ENCODE data around the gene MRTFB. TPM values are rescaled to one million over a fixed set of nuclear protein-coding genes. Genes with fewer than 3 reads are reported as not detected.

Gene MRTFB
- total and polyA plus RNA-seq, 2 of the 13 experiments (the other 11 are each of a cell fraction or from before 2014, with no cell fraction given) = 11.4 to 14.0 TPM

GRCh38 chr16:14089283-14089823, 18.2 kb downstream of the MRTFB start (continued):
- TF ChIP-seq MLXIP (CRISPR knock-in tag; IDR thresholded peaks at IDR 0.05; ENCODE audit: borderline replicate concordance) (peak; percentile 9; the same call in 1 of the 2 replicates), ZNF180 (CRISPR knock-in tag; IDR thresholded peaks at IDR 0.05; ENCODE audit: borderline replicate concordance, low read depth) (no peak), NFATC3 (CRISPR knock-in tag; IDR thresholded peaks at IDR 0.05) (no peak), HDAC1 (CRISPR knock-in tag; IDR thresholded peaks at IDR 0.05) (no peak), MNT (IDR thresholded peaks at IDR 0.05) (no peak), ZC3H13 (CRISPR knock-in tag; IDR thresholded peaks at IDR 0.05) (no peak), ZNF510 (CRISPR knock-in tag; IDR thresholded peaks at IDR 0.05; ENCODE audit: low read depth) (0 out of 2 replicates have a peak, but pooled peaks have one; percentile 45)

GRCh38 chr16:14092561-14092960, 21.4 kb downstream of the MRTFB start:
- H3K9me3 ChIP-seq (ENCODE audit: low read length) = no peaks in the 10 kb centered on the region
- H3K36me3 ChIP-seq (replicated peaks in 1 of 2; ENCODE audit: control insufficient read depth in 1 of 2, insufficient read depth in 2 of 2, low read length in 2 of 2) = 0 out of 5 replicates have a peak, but pooled peaks cover 0 to 1% of the 10 kb centered on the region in 2 experiments
- no peak overlapping the region for H3K27ac ChIP-seq (ENCODE audit: extremely low read length, insufficient read depth, low read length)
- in situ Hi-C loops (cut with HindIII; ENCODE audit: extremely low pct_ligation_motif_present, low pct_unique_long_range_greater_than_20kb) (no loop called here), intact Hi-C loops (cut with micrococcal nuclease; ENCODE audit: unreplicated experiment) (no loop called here)
- CTCF ChIA-PET (ENCODE audit: low intra/inter-chr PET ratio, low total read pairs) = no interaction called here
- peaks cover 41% of the 10 kb centered on the region for H3K79me2 ChIP-seq (ENCODE audit: insufficient read depth, low read length)
- ATAC-seq (no peak), FAIRE-seq (no peak), DNase-seq (ENCODE audit: low spot score) (no peak)
- H4K20me1 ChIP-seq (ENCODE audit: insufficient read depth, low read length) = no peaks in the 10 kb centered on the region
- no peak overlapping the region for H3K9ac ChIP-seq (ENCODE audit: insufficient read depth, low read depth, low read length)
- H2AFZ ChIP-seq (ENCODE audit: low read length) = no peak overlapping the region
- POLR2A ChIA-PET = no interaction called here
- no TSS peak for BruUV-seq (replicated peaks)
- H3K4me2 ChIP-seq (ENCODE audit: low read depth, low read length) = no peak overlapping the region
- H3K4me3 ChIP-seq (replicated peaks in 1 of 3; ENCODE audit: insufficient read depth in 1 of 3, low read depth in 2 of 3, low read length in 3 of 3) = no peak overlapping the region
- H3K4me1 ChIP-seq (ENCODE audit: insufficient read depth, low read length) = peaks cover 31% of the 10 kb centered on the region
- no peaks in the 10 kb centered on the region for H3K27me3 ChIP-seq (ENCODE audit: control insufficient read depth in 1 of 2, insufficient read depth in 2 of 2, low read length in 2 of 2)
- no peak for TF ChIP-seq MXI1 (IDR thresholded peaks at IDR 0.05; ENCODE audit: borderline replicate concordance, low read depth, low read length)
- TF ChIP-seq ZNF431 (CRISPR knock-in tag; IDR thresholded peaks at IDR 0.05; ENCODE audit: borderline replicate concordance, low read depth) = no peak
- no peak for TF ChIP-seq ZFX (CRISPR knock-in tag; IDR thresholded peaks at IDR 0.05; ENCODE audit: low read depth)
- TF ChIP-seq ZKSCAN1 (IDR thresholded peaks at IDR 0.05; ENCODE audit: low read length) = no peak
- TF ChIP-seq ZNF782 (CRISPR knock-in tag; IDR thresholded peaks at IDR 0.05; ENCODE audit: borderline replicate concordance) = no peak
- TF ChIP-seq ZNF230 (CRISPR knock-in tag; IDR thresholded peaks at IDR 0.05) = no peak
- no peak for TF ChIP-seq ONECUT2 (CRISPR knock-in tag; IDR thresholded peaks at IDR 0.05)
- TF ChIP-seq ZNF616 (CRISPR knock-in tag; IDR thresholded peaks at IDR 0.05; ENCODE audit: low read depth) = no peak
- TF ChIP-seq ETV5 (CRISPR knock-in tag; IDR thresholded peaks at IDR 0.05; ENCODE audit: borderline replicate concordance) = no peak
- TF ChIP-seq MAX (IDR thresholded peaks at IDR 0.05) = no peak
- no peak for TF ChIP-seq ZFP36L1 (CRISPR knock-in tag; IDR thresholded peaks at IDR 0.05)
- TF ChIP-seq CREBL2 (CRISPR knock-in tag; IDR thresholded peaks at IDR 0.05; ENCODE audit: borderline replicate concordance) = no peak
- no peak for TF ChIP-seq FOXC1 (CRISPR knock-in tag; IDR thresholded peaks at IDR 0.05; ENCODE audit: borderline replicate concordance)

All from HepG2 (cell line).